GM12892 (cell line): ENCODE results near the gene RAB2B.

Source experiments
- POLR2A ChIP-seq: IDR thresholded peaks from 2 replicates; pipeline ENCODE4 v1.6.1; 2011; ENCODE audit warnings: low read depth, low read length, control low read depth
- TAF1 ChIP-seq: IDR thresholded peaks from 2 replicates; pipeline ENCODE4 v1.6.1; 2011; ENCODE audit warnings: low read depth, mild to moderate bottlenecking, control low read depth, low read length, borderline replicate concordance

DNA sequence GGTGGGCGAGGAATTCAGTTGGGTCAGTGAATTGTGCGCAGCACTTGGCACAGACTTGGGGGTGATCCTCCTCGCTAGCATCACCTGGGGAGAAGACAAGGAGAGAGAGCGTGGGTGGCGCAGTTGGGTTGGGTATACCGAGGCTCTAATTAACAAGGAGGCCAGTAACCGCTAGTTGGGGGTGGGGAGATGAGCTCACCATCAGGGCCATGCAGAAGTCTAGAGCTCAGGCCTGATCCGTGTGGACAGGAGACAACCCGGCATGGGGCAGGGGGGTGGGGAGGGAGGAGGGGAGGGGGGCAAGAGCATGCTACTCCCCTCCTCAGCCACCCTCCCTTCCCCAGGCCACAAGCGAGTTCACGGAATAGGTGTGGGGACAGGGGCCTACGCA is 48.8 kb upstream of the RAB2B start:
- no peak for TF ChIP-seq POLR2A
- no peak for TF ChIP-seq TAF1
